Measurements from ENCODE around the gene POLA1.

POLA1 gene

DNA sequence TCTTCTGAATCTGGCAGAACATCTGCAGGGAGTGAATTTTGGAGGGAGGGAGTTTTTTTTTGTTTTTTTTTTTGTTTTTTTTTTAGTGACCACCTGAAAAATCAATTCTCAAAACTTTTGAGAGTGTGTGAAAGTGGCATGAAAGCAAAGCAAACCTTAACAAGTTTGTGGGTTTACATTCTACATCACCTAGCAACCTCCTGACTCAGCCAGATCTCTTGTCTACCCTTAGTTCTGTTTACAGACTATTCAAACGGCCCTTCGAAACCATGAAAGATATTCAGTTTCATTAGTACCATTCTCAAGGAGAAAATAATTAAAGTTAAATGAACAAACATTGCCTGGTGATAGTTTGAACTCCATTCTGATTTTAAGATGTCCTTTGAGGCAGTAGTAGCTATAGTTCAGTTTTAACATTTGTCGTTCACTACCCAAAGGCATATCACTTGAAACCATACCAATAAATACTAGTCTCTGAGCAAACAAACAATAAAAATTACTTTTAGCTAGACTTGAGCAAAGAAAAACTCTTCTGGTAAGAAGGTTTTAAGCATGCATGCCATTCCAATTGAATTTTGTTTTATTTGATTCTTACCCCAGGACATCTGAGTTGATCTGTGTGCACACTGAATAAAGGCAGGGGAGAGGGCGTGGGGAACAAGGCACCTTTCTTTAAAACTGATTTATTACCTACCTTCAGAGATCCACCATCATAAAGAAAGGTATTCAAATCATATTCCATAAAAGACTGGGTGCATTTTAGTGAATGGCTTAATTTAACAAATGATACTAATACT is 184.3 kb downstream of the POLA1 start:
- no peak for DNase-seq (ENCODE audit: low spot score)

- DNase-seq (ENCODE audit: low spot score): no peak
Measured at GRCh38 chrX:24879679-24880078, 186.0 kb downstream of the POLA1 start.

DNA sequence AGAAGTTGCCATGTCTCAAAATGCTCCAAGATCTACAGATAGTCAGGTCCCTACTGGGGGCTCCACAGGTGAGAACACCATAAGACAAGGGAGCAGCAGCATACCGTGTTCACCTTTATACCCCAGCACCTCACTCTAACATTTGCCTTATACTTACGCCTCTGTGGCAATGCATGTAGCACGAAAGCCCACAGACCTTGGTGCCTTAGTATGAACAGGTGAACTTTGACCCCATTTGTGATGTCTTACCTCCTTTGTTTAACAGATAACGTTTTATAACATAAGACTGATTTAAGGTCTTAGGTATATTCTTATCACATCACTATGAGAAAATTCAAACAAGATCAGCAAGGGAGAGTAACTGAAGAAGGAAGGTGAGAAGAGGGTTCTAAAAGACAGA is 193.2 kb downstream of the POLA1 start:
- no peak for DNase-seq (ENCODE audit: low spot score)

- DNase-seq (ENCODE audit: low spot score): no peak
Measured at GRCh38 chrX:24890677-24891076, 197.0 kb downstream of the POLA1 start.

DNA sequence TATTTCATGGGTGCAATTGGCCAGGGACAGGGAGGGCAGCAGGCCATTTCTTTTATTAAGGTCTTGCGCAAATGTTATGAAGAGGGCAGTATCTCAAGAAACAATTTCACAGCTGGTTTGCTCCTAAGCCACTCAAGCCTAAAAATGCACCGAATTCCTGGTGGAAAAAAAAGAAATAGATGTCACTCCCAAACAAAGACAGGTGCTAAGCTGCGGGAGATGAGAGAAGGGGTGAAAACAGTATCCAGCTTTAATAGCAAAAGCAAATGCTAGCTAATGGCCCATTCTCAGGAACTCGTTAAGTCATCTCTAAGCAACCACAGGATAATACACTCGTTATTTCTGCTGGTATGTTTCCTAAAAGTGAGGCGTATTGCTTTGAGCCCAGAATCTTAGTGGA is 205.7 kb downstream of the POLA1 start:
- no peak for DNase-seq (ENCODE audit: low spot score)

GRCh38 chrX:24900234-24900633 is 206.5 kb downstream of the POLA1 start:
- no peak for DNase-seq (ENCODE audit: low spot score)

- DNase-seq (ENCODE audit: low spot score): no peak
Measured at GRCh38 chrX:24902806-24903205, 209.1 kb downstream of the POLA1 start.

GRCh38 chrX:24918715-24919114 is 225.0 kb downstream of the POLA1 start:
- no peak for DNase-seq (ENCODE audit: low spot score)

GRCh38 chrX:24920769-24921168 is 227.1 kb downstream of the POLA1 start:
- DNase-seq (ENCODE audit: low spot score): no peak

- DNase-seq (ENCODE audit: low spot score): no peak
Measured at GRCh38 chrX:24925430-24925829, 231.7 kb downstream of the POLA1 start.

DNA sequence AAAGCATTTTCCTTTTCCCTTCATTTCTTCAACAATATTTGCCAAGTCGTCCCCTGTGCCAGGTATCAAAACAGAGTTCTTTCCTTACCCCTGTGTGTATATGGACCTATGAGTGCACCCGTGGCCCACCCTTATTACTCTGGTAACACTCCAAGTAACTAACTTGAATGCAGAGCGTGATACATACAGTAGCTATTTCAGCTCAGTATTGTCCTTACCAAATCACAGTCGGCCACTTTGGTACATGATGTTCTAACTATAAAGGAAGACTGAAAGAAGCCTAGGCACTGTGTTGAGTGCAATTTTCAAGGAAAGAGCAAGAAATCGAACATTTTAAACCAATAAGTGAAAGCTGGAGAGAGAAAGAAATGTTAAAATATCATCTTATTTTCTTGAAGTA is 233.7 kb downstream of the POLA1 start:
- no peak for DNase-seq (ENCODE audit: low spot score)

- DNase-seq (ENCODE audit: low spot score): no peak
Measured at GRCh38 chrX:24928114-24928513, 234.4 kb downstream of the POLA1 start.

- DNase-seq (ENCODE audit: low spot score): no peak
Measured at GRCh38 chrX:24934279-24934678, 240.6 kb downstream of the POLA1 start.

- DNase-seq (ENCODE audit: low spot score): no peak
Measured at GRCh38 chrX:24945009-24945408, 251.3 kb downstream of the POLA1 start.

- DNase-seq (ENCODE audit: low spot score): no peak
Measured at GRCh38 chrX:24946369-24946768, 252.7 kb downstream of the POLA1 start.

DNA sequence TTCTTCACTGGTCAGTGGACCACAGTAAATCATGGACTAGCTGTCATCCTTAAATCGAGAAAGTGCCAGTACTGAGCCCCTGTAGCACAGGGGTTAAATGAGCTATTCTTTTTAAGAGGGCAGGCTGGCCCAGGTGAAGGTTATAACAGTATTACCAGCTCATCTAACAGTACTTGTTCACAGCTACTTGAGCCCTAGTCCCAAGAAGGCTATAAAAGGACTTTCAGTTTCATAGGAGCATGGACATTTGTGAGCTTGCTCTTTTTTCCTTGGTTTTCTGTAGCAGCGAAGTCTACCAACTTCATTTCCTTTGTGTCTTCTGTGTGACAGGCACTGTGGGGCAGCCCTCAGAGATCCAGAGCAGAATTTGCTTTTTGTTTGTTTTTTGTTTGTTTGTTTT is 261.0 kb downstream of the POLA1 start:
- DNase-seq (ENCODE audit: low spot score): no peak

DNA sequence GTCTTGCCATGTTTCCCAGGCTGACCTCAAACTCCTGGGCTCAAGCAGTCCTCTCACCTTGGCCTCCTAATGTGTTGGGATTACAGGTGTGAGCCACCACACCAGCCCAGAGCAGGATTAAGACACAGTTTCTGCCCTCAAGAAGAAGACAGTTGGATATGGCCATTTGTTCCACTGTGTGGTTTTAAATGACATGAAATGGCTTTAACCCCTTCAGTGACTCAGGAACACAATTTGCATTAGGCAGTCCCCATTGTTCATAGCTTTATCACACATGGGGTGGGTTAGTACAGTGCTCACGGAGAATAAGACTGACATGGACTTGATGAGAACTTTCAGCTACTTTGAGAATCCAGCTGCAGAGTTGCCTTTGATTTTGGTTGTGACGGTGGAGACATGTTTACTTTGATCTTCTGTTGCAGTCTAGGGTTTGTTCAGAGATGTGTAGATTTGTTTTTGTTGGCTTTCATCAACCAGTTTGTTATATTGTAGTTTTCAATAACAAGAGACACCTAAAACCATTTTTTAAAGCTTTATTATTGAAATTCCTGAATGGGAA is 261.7 kb downstream of the POLA1 start:
- DNase-seq (ENCODE audit: low spot score): no peak

- DNase-seq (ENCODE audit: low spot score): no peak
Measured at GRCh38 chrX:24956828-24957227, 263.1 kb downstream of the POLA1 start.

DNA sequence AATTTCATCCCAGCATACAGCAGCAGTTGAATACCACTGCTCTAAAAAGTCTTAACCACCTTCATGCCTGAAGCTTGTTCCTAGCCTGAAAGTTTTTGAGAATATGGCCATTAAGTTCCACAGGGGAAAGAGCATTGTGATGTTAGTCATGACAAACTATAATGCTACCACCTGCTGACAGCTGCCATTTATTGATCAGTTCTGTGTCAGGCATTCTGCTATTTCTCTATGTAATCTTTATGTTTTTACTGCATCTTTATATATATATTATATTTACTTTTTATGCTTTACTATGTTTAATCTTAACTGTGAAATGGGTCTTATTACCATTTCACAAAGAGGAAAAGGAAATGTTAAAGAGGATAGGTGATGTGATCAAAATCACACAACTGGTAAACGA is 268.1 kb downstream of the POLA1 start:
- DNase-seq (ENCODE audit: low spot score): no peak

DNA sequence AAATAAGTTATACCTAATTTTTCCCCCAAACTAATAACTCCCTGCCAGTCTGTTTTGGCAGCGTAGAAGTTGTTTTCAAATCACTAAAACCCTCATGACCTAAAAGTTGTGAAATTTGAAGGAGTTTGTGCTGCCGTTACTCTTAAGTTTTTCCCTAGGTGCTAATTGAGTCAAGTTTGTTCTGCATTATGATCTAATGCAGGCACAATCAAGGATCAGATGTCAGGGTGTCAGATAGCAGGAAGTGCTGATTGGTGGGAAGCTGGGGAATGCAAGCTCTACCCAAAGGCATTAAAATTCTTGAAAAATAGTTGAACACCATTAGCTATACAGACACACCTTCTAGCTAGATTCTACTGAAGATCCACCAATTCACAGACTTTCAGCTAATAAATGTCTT is 270.1 kb downstream of the POLA1 start:
- DNase-seq (ENCODE audit: low spot score): no peak

DNA sequence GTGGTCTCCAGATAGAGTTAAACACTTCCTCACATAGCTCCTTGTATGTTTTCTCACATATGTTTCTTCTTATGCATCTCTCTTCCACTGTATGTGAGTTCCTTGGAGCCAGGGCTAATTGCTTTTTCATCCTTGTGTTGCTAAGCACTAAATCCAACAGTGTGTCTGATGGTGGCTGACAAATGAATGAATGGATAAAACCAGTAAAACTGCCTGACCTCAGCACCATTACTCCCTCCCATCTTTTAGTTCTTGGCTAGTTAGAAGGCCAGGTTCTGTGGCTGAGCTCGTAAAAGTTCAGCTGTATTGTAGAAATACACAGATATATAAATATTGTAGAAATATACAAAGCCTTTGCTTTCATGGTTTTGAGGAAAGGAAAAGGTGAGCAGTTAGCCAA is 271.7 kb downstream of the POLA1 start:
- DNase-seq (ENCODE audit: low spot score): no peak

- no peak for DNase-seq (ENCODE audit: low spot score)
Measured at GRCh38 chrX:24969812-24970211, 276.1 kb downstream of the POLA1 start.

DNA sequence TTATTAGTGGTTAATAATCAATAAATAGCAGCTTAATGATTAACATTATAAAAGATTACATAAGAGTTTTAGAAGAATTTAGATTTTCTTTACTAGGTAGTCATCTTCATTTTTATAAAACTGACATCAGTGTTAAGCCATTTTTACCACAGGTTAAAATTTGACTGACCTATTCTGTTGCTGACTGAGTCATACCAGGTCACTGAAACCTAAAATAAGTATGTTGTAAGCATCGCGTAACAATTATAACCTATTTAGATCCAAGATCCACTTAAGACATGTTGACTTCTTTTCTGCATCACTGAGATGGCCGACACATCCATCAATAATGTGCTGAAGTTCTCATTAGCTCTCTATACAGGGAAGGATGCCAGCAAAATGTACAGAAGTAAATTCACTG is 285.4 kb downstream of the POLA1 start:
- no peak for DNase-seq (ENCODE audit: low spot score)

- DNase-seq (ENCODE audit: low spot score): no peak
Measured at GRCh38 chrX:24981030-24981429, 287.3 kb downstream of the POLA1 start.

Measured in NAMALWA (cell line).